ENCODE measurements around the gene PRSS2.
"Not testable (repeated sequence)": the region's sequence is repeated elsewhere in the genome, so short reads cannot be mapped to it uniquely, and the experiment has no call there.

Gene PRSS2

DNA sequence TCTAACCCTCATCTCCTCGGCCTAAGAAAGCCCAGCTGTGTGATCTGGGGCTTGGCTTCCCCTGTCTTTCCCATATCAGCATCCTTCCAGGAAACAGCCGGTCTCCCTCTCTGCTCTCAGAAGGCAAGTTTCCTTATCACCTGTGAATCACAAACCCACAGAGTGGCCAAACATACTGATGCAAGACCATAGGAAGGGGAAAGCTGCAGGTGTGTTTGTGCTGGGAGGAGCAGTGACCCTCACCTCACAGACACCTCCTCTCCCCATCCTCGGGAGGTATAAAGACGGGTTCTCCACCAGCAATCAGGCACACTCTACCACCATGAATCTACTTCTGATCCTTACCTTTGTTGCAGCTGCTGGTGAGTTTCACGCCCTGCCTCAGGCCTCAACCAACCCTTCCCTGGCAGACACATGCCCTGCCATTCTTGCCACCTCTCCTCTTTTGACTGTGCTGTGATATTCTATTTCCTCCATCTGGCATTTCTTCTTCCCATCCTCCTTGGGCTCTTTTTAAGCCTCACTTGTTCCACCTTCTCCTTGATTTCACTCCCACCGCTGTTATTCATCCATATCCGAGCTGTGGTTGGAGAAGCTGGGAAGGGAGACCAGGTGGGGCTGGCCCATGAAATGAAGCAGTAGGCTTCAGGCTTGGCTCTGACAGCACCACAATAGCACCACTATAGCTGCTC is at the start of gene PRSS2:
Gene PRSS2 (plus strand): TSS at position 310 of the 692 bp plus-strand sequence. CDS start 13 bp downstream, at position 323.
- DNase-seq (ENCODE audit: low read depth, low spot score): no peak

DNA sequence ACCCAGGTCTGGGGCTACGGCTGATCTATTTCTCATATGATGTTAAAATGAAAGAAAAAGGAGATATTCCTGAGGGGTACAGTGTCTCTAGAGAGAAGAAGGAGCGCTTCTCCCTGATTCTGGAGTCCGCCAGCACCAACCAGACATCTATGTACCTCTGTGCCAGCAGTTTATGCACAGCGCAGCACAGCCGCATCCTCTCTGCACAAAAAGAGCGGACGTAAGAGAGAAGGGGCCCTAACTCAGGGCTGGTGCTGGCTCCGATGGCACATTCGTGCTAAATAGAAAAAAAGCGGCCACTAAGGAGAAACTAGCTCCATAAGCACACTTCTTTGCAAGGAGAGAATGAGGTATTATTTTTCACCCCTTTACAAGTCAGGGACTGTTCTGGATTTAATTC is 49.8 kb upstream of the PRSS2 start:
- DNase-seq (ENCODE audit: low read depth, low spot score): no peak

GRCh38 chr7:142722248-142722794 is 48.4 kb upstream of the PRSS2 start:
- DNase-seq (ENCODE audit: low read depth, low spot score): no peak

DNA sequence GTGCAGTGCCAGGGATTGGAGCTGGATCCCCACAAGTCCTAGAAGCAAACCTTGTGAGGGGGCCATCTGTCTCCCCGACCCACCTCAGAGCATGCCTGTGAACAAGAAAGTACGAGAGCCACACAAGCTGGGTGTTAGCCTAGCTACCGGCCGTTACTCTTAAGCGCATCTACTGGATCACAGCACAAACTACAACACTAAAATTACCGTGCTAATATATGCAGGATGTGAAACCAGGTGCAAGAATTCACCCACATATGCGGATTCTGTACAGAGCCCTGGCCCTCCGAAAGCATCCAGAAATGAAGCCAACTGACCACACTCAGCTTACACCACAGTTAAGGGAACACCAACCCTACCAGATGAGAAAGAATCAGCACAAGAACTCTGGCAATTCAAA is 37.5 kb upstream of the PRSS2 start:
- DNase-seq (ENCODE audit: low read depth, low spot score): no peak

DNA sequence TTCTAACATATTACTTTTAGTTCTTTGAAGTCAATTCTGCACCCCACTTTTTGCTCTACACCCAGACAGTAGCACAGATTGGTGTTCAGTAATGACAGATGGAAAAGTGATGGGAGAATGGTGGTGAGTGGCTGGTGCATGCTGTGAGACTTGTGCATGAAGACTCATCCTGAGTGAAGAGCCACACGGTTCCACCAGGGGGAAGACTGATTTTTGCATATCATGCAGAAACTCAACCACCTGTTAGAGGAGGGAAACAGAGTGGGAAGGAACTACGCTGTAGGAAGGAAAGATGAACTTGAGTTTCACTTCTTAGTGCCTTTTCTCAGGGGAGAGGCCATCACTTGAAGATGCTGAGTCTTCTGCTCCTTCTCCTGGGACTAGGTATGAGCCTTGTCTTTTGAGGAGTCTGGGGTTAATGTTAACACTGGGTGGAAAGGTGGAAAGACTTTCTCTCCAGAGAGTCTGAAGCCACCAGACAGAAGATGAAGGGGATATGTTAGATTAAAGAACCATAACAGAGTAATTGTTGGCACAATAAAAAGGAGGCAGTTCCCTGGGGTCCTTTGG is 30.8 kb upstream of the PRSS2 start:
- no peak for DNase-seq (ENCODE audit: low read depth, low spot score)

GRCh38 chr7:142740786-142741185 is 30.0 kb upstream of the PRSS2 start:
- DNase-seq (ENCODE audit: low read depth, low spot score): no peak

DNA sequence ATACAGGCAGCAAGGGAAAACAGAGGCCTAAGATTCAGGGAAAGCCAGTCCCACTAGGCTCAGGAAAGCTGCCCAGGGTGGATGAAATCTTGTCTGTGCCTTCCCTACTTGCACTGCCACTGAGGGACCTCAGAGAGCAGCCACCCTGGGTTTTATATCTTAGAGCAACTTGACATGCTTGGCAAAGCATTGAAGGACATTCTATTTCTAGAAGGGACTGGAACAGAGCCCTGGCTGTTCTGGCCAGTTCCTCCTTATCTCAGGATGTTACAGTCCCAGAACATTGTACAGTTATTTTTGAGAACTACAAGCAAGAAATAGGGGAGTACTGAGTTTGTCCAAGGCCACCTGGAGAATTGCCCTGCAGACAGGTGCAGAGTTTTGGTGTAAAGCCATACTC is 28.8 kb upstream of the PRSS2 start:
- DNase-seq (ENCODE audit: low read depth, low spot score): not testable (repeated sequence)

GRCh38 chr7:142745091-142745635 is 25.6 kb upstream of the PRSS2 start:
- DNase-seq (ENCODE audit: low read depth, low spot score): no peak

DNA sequence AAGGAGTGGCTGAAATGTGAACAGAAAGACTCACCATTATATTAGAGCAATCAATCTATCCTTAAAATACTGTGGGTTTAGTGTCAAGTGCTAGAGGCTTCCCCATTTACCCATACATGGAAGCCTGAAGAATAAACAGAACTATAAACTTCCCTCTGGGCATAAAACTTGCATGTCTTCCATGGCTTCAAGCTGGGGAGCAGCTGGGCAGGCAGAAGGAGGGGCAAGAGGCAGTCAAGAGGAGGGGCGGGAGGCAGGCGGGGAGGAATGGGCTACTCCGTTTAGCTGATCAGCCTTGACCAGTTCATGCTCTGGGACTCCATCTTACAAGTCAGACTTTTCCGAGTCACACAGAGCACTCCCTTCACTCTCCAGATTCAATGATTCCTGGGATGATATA is 25.0 kb upstream of the PRSS2 start:
- no peak for DNase-seq (ENCODE audit: low read depth, low spot score)

DNA sequence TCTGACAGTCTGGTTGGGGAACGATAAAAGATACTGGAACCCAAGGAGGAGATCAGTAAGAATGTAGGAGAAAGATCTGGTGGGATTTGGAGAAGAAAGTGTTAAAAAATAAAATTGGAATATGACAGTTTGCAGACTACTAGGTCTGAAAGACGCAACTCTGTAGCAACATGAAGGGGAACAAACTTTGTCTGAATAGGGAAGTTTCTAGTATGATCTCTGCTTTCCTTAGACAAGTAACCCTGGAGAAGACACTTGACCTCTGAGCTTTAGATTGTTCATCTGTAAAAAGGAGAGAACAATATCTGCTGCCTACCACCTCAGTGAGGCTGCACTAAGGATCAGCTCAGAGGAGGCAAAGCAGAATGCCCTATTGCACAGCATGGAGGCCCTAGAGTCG is 24.5 kb upstream of the PRSS2 start:
- DNase-seq (ENCODE audit: low read depth, low spot score): no peak

GRCh38 chr7:142748410-142748809 is 22.4 kb upstream of the PRSS2 start:
- not testable (repeated sequence) for DNase-seq (ENCODE audit: low read depth, low spot score)

DNA sequence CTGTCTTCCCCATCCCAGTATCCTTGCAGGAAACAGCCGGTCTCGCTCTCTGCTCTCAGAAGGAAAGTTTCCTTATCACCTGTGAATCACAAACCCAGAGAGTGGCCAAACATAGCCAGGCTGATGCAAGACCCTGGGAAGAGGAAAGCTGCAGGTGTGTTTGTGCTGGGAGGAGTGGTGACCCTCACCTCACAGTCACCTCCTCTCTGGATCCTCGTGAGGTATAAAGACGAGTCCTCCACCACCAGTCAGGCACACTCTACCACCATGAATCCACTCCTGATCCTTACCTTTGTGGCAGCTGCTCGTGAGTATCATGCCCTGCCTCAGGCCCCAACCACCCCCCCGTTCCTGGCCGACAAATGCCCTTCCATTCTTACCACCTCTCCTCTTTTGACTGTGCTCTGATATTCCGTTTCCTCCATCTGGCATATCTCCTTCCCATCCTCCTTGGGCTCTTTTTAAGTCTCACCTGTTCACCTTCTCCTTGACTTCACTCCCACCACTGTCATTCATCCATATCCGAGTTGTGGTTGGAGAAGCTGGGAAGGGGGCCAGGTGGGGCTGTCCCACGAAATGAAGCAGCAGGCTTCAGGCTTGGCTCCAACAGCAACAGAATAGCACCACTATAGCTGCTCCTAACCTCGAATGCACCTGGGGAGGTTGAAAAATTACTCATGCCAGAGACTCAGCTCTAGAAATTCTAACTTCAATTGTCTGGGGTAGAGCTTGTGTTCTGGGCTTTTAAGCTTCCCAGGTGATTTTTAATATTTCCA is 21.4 kb upstream of the PRSS2 start, which contains the start of gene PRSS1:
Gene PRSS1 (plus strand): TSS at position 255 of the 776 bp plus-strand sequence. CDS start 13 bp downstream, at position 268.
- no peak for DNase-seq (ENCODE audit: low read depth, low spot score)

GRCh38 chr7:142750321-142750938 is 20.3 kb upstream of the PRSS2 start:
- no peak for DNase-seq (ENCODE audit: low read depth, low spot score)

DNA sequence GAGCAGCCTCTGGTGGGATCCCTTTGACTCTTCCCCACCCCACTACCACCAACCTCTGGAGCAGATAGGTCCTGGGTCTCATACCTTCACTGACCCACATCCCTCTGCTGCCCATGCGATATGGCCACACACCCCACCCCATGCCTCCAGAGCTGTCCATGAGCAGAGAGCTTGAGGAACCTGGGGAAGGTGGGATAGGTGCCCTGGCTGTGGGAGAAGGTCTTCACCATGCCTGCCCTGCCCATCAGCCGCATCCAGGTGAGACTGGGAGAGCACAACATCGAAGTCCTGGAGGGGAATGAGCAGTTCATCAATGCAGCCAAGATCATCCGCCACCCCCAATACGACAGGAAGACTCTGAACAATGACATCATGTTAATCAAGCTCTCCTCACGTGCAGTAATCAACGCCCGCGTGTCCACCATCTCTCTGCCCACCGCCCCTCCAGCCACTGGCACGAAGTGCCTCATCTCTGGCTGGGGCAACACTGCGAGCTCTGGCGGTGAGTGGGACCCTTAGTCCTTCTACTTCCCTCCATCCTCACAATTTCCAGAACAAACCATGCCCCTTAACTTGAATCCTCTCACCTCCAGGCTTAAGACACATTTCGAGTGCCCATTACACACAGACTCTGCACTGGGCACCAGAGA is 19.1 kb upstream of the PRSS2 start:
- DNase-seq (ENCODE audit: low read depth, low spot score): not testable (repeated sequence)

DNA sequence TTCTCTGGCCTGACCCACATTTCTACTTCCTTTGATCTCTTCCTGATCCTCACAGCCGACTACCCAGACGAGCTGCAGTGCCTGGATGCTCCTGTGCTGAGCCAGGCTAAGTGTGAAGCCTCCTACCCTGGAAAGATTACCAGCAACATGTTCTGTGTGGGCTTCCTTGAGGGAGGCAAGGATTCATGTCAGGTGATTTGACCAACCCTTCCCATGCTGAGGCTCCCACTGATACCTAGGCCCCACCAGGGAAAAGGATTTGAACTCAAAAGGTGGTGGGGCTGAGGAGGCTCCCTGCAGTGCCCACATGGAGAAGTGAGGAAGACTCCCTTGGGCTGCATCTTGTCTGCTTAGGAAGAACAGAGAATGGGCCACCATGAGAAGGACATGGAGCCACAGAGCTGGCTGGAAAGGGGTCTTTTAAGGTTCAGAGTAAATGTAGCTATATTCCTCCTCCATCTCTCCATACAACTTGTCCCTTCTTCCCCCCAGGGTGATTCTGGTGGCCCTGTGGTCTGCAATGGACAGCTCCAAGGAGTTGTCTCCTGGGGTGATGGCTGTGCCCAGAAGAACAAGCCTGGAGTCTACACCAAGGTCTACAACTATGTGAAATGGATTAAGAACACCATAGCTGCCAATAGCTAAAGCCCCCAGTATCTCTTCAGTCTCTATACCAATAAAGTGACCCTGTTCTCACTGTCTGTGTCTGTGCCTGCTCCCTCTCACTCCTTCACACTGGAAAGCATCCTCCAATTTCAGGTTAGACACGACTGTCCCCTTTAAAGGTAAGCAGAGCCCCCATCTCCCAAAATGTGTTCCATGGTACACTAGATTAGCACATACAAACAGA is 18.2 kb upstream of the PRSS2 start:
- DNase-seq (ENCODE audit: low read depth, low spot score): no peak

DNA sequence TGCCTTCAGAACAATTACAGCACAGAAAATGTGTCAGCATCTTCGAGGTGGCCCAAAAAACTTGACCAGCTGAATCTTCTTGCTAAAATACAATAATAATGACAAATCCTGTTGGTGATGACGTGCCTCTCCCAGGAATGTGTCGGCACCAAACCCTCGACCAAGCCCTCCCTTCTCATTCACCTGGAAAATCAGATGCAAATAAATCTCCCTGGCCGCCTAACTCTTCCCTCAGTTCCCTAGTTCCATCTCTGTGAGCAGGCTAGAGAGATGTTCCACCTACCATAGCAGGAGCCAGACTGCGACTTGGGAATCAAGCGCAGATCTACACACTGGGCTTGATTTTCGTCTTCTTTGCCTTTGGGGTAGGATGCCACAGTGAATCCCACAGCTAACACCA is 17.4 kb upstream of the PRSS2 start:
- DNase-seq (ENCODE audit: low read depth, low spot score): no peak

- not testable (repeated sequence) for DNase-seq (ENCODE audit: low read depth, low spot score)
Measured at GRCh38 chr7:142753925-142754491, 16.8 kb upstream of the PRSS2 start.

GRCh38 chr7:142754681-142755575 is 15.8 kb upstream of the PRSS2 start:
- DNase-seq (ENCODE audit: low read depth, low spot score): no peak

GRCh38 chr7:142758312-142758711 is 12.5 kb upstream of the PRSS2 start:
- not testable (repeated sequence) for DNase-seq (ENCODE audit: low read depth, low spot score)
